Measurements from ENCODE around the gene IZUMO4. TPM values are rescaled to one million over a fixed set of nuclear protein-coding genes. Genes with fewer than 3 reads are reported as not detected.

Gene IZUMO4
- total RNA-seq, 6 experiments from 2014 or later = 0.68 to 1.9 (median 1.5) TPM

- TF ChIP-seq CTCF (IDR thresholded peaks at IDR 0.05) = no peak
- Mint-ChIP-seq H3K27me3 (ENCODE audit: insufficient read depth) (no peaks in the 10 kb centered on the region; the same call in 1 of the 2 replicates), H3K4me1 (ENCODE audit: low read depth) (peaks cover 6% of the 10 kb centered on the region), H3K36me3 (ENCODE audit: low read depth) (peaks cover 17% of the 10 kb centered on the region), H3K4me3 (no peak overlapping the region), H3K27ac (no peak overlapping the region), H3K9me3 (no peaks in the 10 kb centered on the region)
- DNase-seq = no peak
Observed at GRCh38 chr19:2142173-2142829, 45.6 kb downstream of the IZUMO4 start.

GRCh38 chr19:2144190-2144589, 47.5 kb downstream of the IZUMO4 start:
- H3K27ac Mint-ChIP-seq = no peak overlapping the region
- H3K36me3 Mint-ChIP-seq (ENCODE audit: low read depth) = peaks cover 8% of the 10 kb centered on the region; the same call in 1 of the 2 replicates
- TF ChIP-seq CTCF (IDR thresholded peaks at IDR 0.05) = no peak
- no peak for DNase-seq
- peaks cover 14% of the 10 kb centered on the region for H3K4me1 Mint-ChIP-seq (ENCODE audit: low read depth)
- H3K4me3 Mint-ChIP-seq = no peak overlapping the region
- no peaks in the 10 kb centered on the region for H3K9me3 Mint-ChIP-seq
- H3K27me3 Mint-ChIP-seq (ENCODE audit: insufficient read depth) = no peaks in the 10 kb centered on the region; the same call in 1 of the 2 replicates

- Mint-ChIP-seq H3K4me3 (no peak overlapping the region), H3K27me3 (ENCODE audit: insufficient read depth) (no peaks in the 10 kb centered on the region), H3K4me1 (ENCODE audit: low read depth) (peaks cover 25% of the 10 kb centered on the region), H3K27ac (0 out of 2 replicates have a peak overlapping the region, but pooled peaks have one; percentile 25), H3K9me3 (no peaks in the 10 kb centered on the region), H3K36me3 (ENCODE audit: low read depth) (peaks cover 20% of the 10 kb centered on the region)
- TF ChIP-seq CTCF (IDR thresholded peaks at IDR 0.05) = no peak
- no peak for DNase-seq
Observed at GRCh38 chr19:2145831-2146241, 49.1 kb downstream of the IZUMO4 start.

GRCh38 chr19:2148482-2149135, 51.9 kb downstream of the IZUMO4 start:
- no peak for TF ChIP-seq CTCF (IDR thresholded peaks at IDR 0.05)
- H3K36me3 Mint-ChIP-seq (ENCODE audit: low read depth) = peaks cover 20% of the 10 kb centered on the region
- H3K4me3 Mint-ChIP-seq = peak overlapping the region; percentile 13; the same call in 1 of the 2 replicates
- H3K9me3 Mint-ChIP-seq = no peaks in the 10 kb centered on the region
- no peak for DNase-seq
- no peak overlapping the region; the same call in 1 of the 2 replicates for H3K27ac Mint-ChIP-seq
- H3K27me3 Mint-ChIP-seq (ENCODE audit: insufficient read depth) = peaks cover 2% of the 10 kb centered on the region; the same call in 1 of the 2 replicates
- H3K4me1 Mint-ChIP-seq (ENCODE audit: low read depth) = peaks cover 32% of the 10 kb centered on the region

Other genes with a start within 250 kb of the IZUMO4 start
- gene REXO1, start 248.4 kb upstream of the IZUMO4 start, total RNA-seq (2021; fragmentation: NEBNext Ultra II Directional; extraction: Animal tissue kit (Norgen Biotek cat#: 25700)) = 10 to 100 TPM; 32.9 to 38.2 (median 34.6) TPM
- 10 to 100 TPM; 37.7 to 48.3 (median 41.6) TPM for gene KLF16, start 233.3 kb upstream of the IZUMO4 start, total RNA-seq (2021; fragmentation: NEBNext Ultra II Directional; extraction: Animal tissue kit (Norgen Biotek cat#: 25700))
- 10 to 100 TPM; 61.0 to 80.0 (median 67.9) TPM for gene ABHD17A, start 211.4 kb upstream of the IZUMO4 start, total RNA-seq (2021; fragmentation: NEBNext Ultra II Directional; extraction: Animal tissue kit (Norgen Biotek cat#: 25700))
- gene ADAT3, start 191.5 kb upstream of the IZUMO4 start, total RNA-seq (2021; fragmentation: NEBNext Ultra II Directional; extraction: Animal tissue kit (Norgen Biotek cat#: 25700)) = 1 to 10 TPM; 2.3 to 4.2 (median 3.0) TPM
- gene SCAMP4, start 191.5 kb upstream of the IZUMO4 start, total RNA-seq (2021; fragmentation: NEBNext Ultra II Directional; extraction: Animal tissue kit (Norgen Biotek cat#: 25700)) = 10 to 100 TPM; 51.7 to 84.8 (median 58.5) TPM
- gene CSNK1G2, start 155.7 kb upstream of the IZUMO4 start, total RNA-seq (2021; fragmentation: NEBNext Ultra II Directional; extraction: Animal tissue kit (Norgen Biotek cat#: 25700)) = 10 to 100 TPM; 44.8 to 52.0 (median 51.1) TPM
- gene BTBD2, start 81.2 kb upstream of the IZUMO4 start, total RNA-seq (2021; fragmentation: NEBNext Ultra II Directional; extraction: Animal tissue kit (Norgen Biotek cat#: 25700)) = 10 to 100 TPM; 74.1 to 95.6 (median 84.7) TPM
- gene MKNK2, start 45.7 kb upstream of the IZUMO4 start, total RNA-seq (2021; fragmentation: NEBNext Ultra II Directional; extraction: Animal tissue kit (Norgen Biotek cat#: 25700)) = 10 to 100 TPM; 61.5 to 82.9 (median 65.2) TPM
- 10 to 100 TPM; 47.1 to 52.6 (median 51.2) TPM for gene MOB3A, start 589 bp upstream of the IZUMO4 start, total RNA-seq (2021; fragmentation: NEBNext Ultra II Directional; extraction: Animal tissue kit (Norgen Biotek cat#: 25700))
- gene AP3D1, start 54.7 kb downstream of the IZUMO4 start, total RNA-seq (2021; fragmentation: NEBNext Ultra II Directional; extraction: Animal tissue kit (Norgen Biotek cat#: 25700)) = 100 to 1,000 TPM; 139 to 169 (median 151) TPM
- 10 to 100 TPM; 18.5 to 22.9 (median 21.3) TPM for gene DOT1L, start 67.0 kb downstream of the IZUMO4 start, total RNA-seq (2021; fragmentation: NEBNext Ultra II Directional; extraction: Animal tissue kit (Norgen Biotek cat#: 25700))
- gene PLEKHJ1, start 139.4 kb downstream of the IZUMO4 start, total RNA-seq (2021; fragmentation: NEBNext Ultra II Directional; extraction: Animal tissue kit (Norgen Biotek cat#: 25700)) = 10 to 100 TPM; 45.9 to 57.3 (median 50.2) TPM
- 10 to 100 TPM; 48.7 to 60.6 (median 54.8) TPM for gene SF3A2, start 139.9 kb downstream of the IZUMO4 start, total RNA-seq (2021; fragmentation: NEBNext Ultra II Directional; extraction: Animal tissue kit (Norgen Biotek cat#: 25700))
- 1 to 10 TPM in 5 of 6 experiments, under 1 TPM in 1; 0.98 to 2.3 (median 1.4) TPM for gene AMH, start 152.4 kb downstream of the IZUMO4 start, total RNA-seq (2021; fragmentation: NEBNext Ultra II Directional; extraction: Animal tissue kit (Norgen Biotek cat#: 25700))
- under 1 TPM; 0.27 to 0.99 (median 0.72) TPM for gene JSRP1, start 159.5 kb downstream of the IZUMO4 start, total RNA-seq (2021; fragmentation: NEBNext Ultra II Directional; extraction: Animal tissue kit (Norgen Biotek cat#: 25700))
- under 1 TPM; 0.07 to 0.53 (median 0.36) TPM for gene PEAK3, start 185.3 kb downstream of the IZUMO4 start, total RNA-seq (2021; fragmentation: NEBNext Ultra II Directional; extraction: Animal tissue kit (Norgen Biotek cat#: 25700))
- gene LINGO3, start 211.2 kb downstream of the IZUMO4 start, total RNA-seq (2021; fragmentation: NEBNext Ultra II Directional; extraction: Animal tissue kit (Norgen Biotek cat#: 25700)) = not detected
- 100 to 1,000 TPM in 5 of 6 experiments, 10 to 100 TPM in 1; 92.1 to 137 (median 118) TPM for gene LSM7, start 231.7 kb downstream of the IZUMO4 start, total RNA-seq (2021; fragmentation: NEBNext Ultra II Directional; extraction: Animal tissue kit (Norgen Biotek cat#: 25700))
- gene SPPL2B, start 231.8 kb downstream of the IZUMO4 start, total RNA-seq (2021; fragmentation: NEBNext Ultra II Directional; extraction: Animal tissue kit (Norgen Biotek cat#: 25700)) = 10 to 100 TPM; 32.9 to 41.8 (median 33.9) TPM